ENCODE results near the gene ETV1.

The ETV1 gene

GRCh38 chr7:13990319-13990983 lies 985 bp upstream of the ETV1 start:
- Histone ChIP-seq H3K36me3 (ENCODE audit: control insufficient read depth in 1 of 2, insufficient read depth in 2 of 2, low read length in 2 of 2) (no peaks in the 10 kb centered on the region), H2AFZ (ENCODE audit: insufficient read depth, low read length, poor library complexity) (peak overlapping the region; percentile 74), H4K12ac (ENCODE audit: low read depth, low read length) (no peak overlapping the region), H3K4me2 (ENCODE audit: low read length) (peak overlapping the region; percentile 86), H3K79me2 (ENCODE audit: control insufficient read depth, insufficient read depth, low read length, poor library complexity) (no peaks in the 10 kb centered on the region), H3K79me1 (ENCODE audit: low read length) (peaks cover 2% of the 10 kb centered on the region), H2AK5ac (ENCODE audit: low read length) (no peak overlapping the region), H4K8ac (ENCODE audit: low read depth, low read length) (no peak overlapping the region), H3K9me3 (ENCODE audit: insufficient read depth, low read depth, low read length) (no peaks in the 10 kb centered on the region), H3K9ac (ENCODE audit: low read length) (no peak overlapping the region), H3K4me3 (ENCODE audit: low read depth, low read length) (peak overlapping the region; percentile 64), H3K4ac (ENCODE audit: low read depth, low read length) (no peak overlapping the region), H3K27ac (ENCODE audit: low read depth, low read length) (no peak overlapping the region), H3K18ac (ENCODE audit: low read length) (no peak overlapping the region), H3K4me1 (ENCODE audit: control insufficient read depth in 1 of 2, insufficient read depth in 2 of 2, low read length in 2 of 2) (peaks cover 0 to 4% of the 10 kb centered on the region in 2 experiments), H3K23ac (ENCODE audit: low read length) (no peak overlapping the region), H2BK12ac (ENCODE audit: low read length) (no peak overlapping the region), H4K91ac (ENCODE audit: low read depth, low read length) (no peak overlapping the region), H2BK120ac (ENCODE audit: insufficient read depth, low read length, poor library complexity) (no peak overlapping the region), H3K27me3 (ENCODE audit: insufficient read depth, low read length) (no peaks in the 10 kb centered on the region), H3K14ac (ENCODE audit: low read length) (no peak overlapping the region), H2BK5ac (ENCODE audit: low read depth, low read length, poor library complexity) (no peak overlapping the region)
- WGBS (ENCODE audit: extremely low coverage, insufficient coverage, insufficient read length): no CpG with 5 or more reads among the region's 24 CpGs
- DNase-seq: peak; percentile 23 to 57

DNA sequence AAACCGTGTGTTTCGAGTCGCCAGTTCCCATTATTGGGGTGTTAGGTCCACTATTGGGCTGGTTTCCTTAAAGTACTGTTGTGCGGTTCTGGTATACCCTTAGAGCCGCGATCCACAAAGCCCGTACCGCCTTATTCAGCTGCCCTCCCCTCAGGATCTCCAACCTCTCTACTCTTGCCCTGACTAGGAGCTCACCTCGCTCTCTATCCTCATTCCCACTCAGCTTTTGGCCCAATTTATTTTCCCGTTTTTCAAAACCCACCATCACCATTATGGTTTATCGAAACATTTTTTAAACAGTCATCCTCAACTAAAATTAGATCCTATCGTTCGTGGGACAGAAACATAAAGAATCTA lies 461 bp upstream of the ETV1 start:
- no CpG with 5 or more reads among the region's 13 CpGs for WGBS (ENCODE audit: extremely low coverage, insufficient coverage, insufficient read length)
- Histone ChIP-seq H3K79me2 (ENCODE audit: control insufficient read depth, insufficient read depth, low read length, poor library complexity) (no peaks in the 10 kb centered on the region), H3K4me3 (ENCODE audit: low read depth, low read length) (peak overlapping the region; percentile 66), H3K9me3 (ENCODE audit: insufficient read depth, low read depth, low read length) (no peaks in the 10 kb centered on the region), H2AK5ac (ENCODE audit: low read length) (no peak overlapping the region), H2BK12ac (ENCODE audit: low read length) (no peak overlapping the region), H3K36me3 (ENCODE audit: control insufficient read depth in 1 of 2, insufficient read depth in 2 of 2, low read length in 2 of 2) (no peaks in the 10 kb centered on the region), H4K91ac (ENCODE audit: low read depth, low read length) (no peak overlapping the region), H2BK120ac (ENCODE audit: insufficient read depth, low read length, poor library complexity) (no peak overlapping the region), H2BK5ac (ENCODE audit: low read depth, low read length, poor library complexity) (no peak overlapping the region), H3K4me2 (ENCODE audit: low read length) (peak overlapping the region; percentile 86), H4K8ac (ENCODE audit: low read depth, low read length) (no peak overlapping the region), H3K79me1 (ENCODE audit: low read length) (peaks cover 2% of the 10 kb centered on the region), H3K27me3 (ENCODE audit: insufficient read depth, low read length) (no peaks in the 10 kb centered on the region), H4K12ac (ENCODE audit: low read depth, low read length) (no peak overlapping the region), H3K4me1 (ENCODE audit: control insufficient read depth in 1 of 2, insufficient read depth in 2 of 2, low read length in 2 of 2) (peaks cover 0 to 4% of the 10 kb centered on the region in 2 experiments), H3K18ac (ENCODE audit: low read length) (no peak overlapping the region), H3K9ac (ENCODE audit: low read length) (no peak overlapping the region), H3K14ac (ENCODE audit: low read length) (no peak overlapping the region), H2AFZ (ENCODE audit: insufficient read depth, low read length, poor library complexity) (no peak overlapping the region), H3K4ac (ENCODE audit: low read depth, low read length) (no peak overlapping the region), H3K27ac (ENCODE audit: low read depth, low read length) (no peak overlapping the region), H3K23ac (ENCODE audit: low read length) (no peak overlapping the region)
- DNase-seq: peak in 1 of 2 donors; percentile 13

- H3K27me3 ChIP-seq (ENCODE audit: insufficient read depth, low read length): no peaks in the 10 kb centered on the region
- no peak overlapping the region for H3K4ac ChIP-seq (ENCODE audit: low read depth, low read length)
- H3K23ac ChIP-seq (ENCODE audit: low read length): no peak overlapping the region
- no peak overlapping the region for H4K91ac ChIP-seq (ENCODE audit: low read depth, low read length)
- no peak overlapping the region for H2AFZ ChIP-seq (ENCODE audit: insufficient read depth, low read length, poor library complexity)
- H2AK5ac ChIP-seq (ENCODE audit: low read length): no peak overlapping the region
- H3K79me2 ChIP-seq (ENCODE audit: control insufficient read depth, insufficient read depth, low read length, poor library complexity): no peaks in the 10 kb centered on the region
- H3K4me1 ChIP-seq (ENCODE audit: control insufficient read depth in 1 of 2, insufficient read depth in 2 of 2, low read length in 2 of 2): peaks cover 0 to 4% of the 10 kb centered on the region in 2 experiments
- H3K27ac ChIP-seq (ENCODE audit: low read depth, low read length): no peak overlapping the region
- peak overlapping the region; percentile 86 for H3K4me2 ChIP-seq (ENCODE audit: low read length)
- no peak overlapping the region for H4K8ac ChIP-seq (ENCODE audit: low read depth, low read length)
- H2BK5ac ChIP-seq (ENCODE audit: low read depth, low read length, poor library complexity): no peak overlapping the region
- no peak overlapping the region for H2BK12ac ChIP-seq (ENCODE audit: low read length)
- no peak overlapping the region for H4K12ac ChIP-seq (ENCODE audit: low read depth, low read length)
- no peaks in the 10 kb centered on the region for H3K36me3 ChIP-seq (ENCODE audit: control insufficient read depth in 1 of 2, insufficient read depth in 2 of 2, low read length in 2 of 2)
- no peak overlapping the region for H3K14ac ChIP-seq (ENCODE audit: low read length)
- no CpG with 5 or more reads among the region's 5 CpGs for WGBS (ENCODE audit: extremely low coverage, insufficient coverage, insufficient read length)
- no peak overlapping the region for H2BK120ac ChIP-seq (ENCODE audit: insufficient read depth, low read length, poor library complexity)
- no peak for DNase-seq
- peaks cover 2% of the 10 kb centered on the region for H3K79me1 ChIP-seq (ENCODE audit: low read length)
- H3K9me3 ChIP-seq (ENCODE audit: insufficient read depth, low read depth, low read length): no peaks in the 10 kb centered on the region
- H3K4me3 ChIP-seq (ENCODE audit: low read depth, low read length): no peak overlapping the region
- no peak overlapping the region for H3K9ac ChIP-seq (ENCODE audit: low read length)
- H3K18ac ChIP-seq (ENCODE audit: low read length): no peak overlapping the region
Observed at GRCh38 chr7:13988731-13989125, 738 bp downstream of the ETV1 start.

DNA sequence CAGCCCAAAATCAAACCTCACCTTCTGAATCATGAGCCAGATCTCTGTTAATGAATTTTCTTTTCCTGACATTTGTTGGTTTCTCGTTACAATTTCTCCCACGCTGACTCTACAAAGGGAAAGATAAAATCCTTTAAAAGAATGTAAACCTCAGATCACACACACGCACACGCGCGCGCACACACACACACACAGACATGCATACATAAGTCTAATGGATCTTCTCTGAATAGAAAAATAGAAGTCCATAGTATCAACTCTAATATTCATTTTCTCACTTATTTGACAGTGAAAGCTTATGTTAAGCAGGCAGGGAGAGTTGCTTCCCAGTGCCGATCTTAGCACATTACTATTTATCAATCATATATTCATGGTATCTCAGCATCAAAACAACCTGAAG lies 1.4 kb downstream of the ETV1 start:
- Histone ChIP-seq H3K4me2 (ENCODE audit: low read length) (no peak overlapping the region), H2BK120ac (ENCODE audit: insufficient read depth, low read length, poor library complexity) (no peak overlapping the region), H3K18ac (ENCODE audit: low read length) (no peak overlapping the region), H3K79me1 (ENCODE audit: low read length) (peaks cover 2% of the 10 kb centered on the region), H3K23ac (ENCODE audit: low read length) (no peak overlapping the region), H2AFZ (ENCODE audit: insufficient read depth, low read length, poor library complexity) (no peak overlapping the region), H2BK5ac (ENCODE audit: low read depth, low read length, poor library complexity) (no peak overlapping the region), H3K9me3 (ENCODE audit: insufficient read depth, low read depth, low read length) (no peaks in the 10 kb centered on the region), H4K12ac (ENCODE audit: low read depth, low read length) (no peak overlapping the region), H3K9ac (ENCODE audit: low read length) (no peak overlapping the region), H3K27me3 (ENCODE audit: insufficient read depth, low read length) (no peaks in the 10 kb centered on the region), H4K91ac (ENCODE audit: low read depth, low read length) (no peak overlapping the region), H2BK12ac (ENCODE audit: low read length) (no peak overlapping the region), H3K36me3 (ENCODE audit: control insufficient read depth in 1 of 2, insufficient read depth in 2 of 2, low read length in 2 of 2) (no peaks in the 10 kb centered on the region), H3K4ac (ENCODE audit: low read depth, low read length) (no peak overlapping the region), H4K8ac (ENCODE audit: low read depth, low read length) (no peak overlapping the region), H3K4me1 (ENCODE audit: control insufficient read depth in 1 of 2, insufficient read depth in 2 of 2, low read length in 2 of 2) (peaks cover 0 to 4% of the 10 kb centered on the region in 2 experiments), H3K14ac (ENCODE audit: low read length) (no peak overlapping the region), H3K27ac (ENCODE audit: low read depth, low read length) (no peak overlapping the region), H2AK5ac (ENCODE audit: low read length) (no peak overlapping the region), H3K4me3 (ENCODE audit: low read depth, low read length) (no peak overlapping the region), H3K79me2 (ENCODE audit: control insufficient read depth, insufficient read depth, low read length, poor library complexity) (no peaks in the 10 kb centered on the region)
- DNase-seq: no peak
- WGBS (ENCODE audit: extremely low coverage, insufficient coverage, insufficient read length): no CpG with 5 or more reads among the region's 8 CpGs

Measured in trophoblast cell (in vitro differentiated cells and primary cell).